Activated T-cell treated with anti-CD3 and anti-CD28 coated beads for 4 hours (primary cell): ENCODE data around the gene KIF1B.

Source experiments
- DNase-seq: peaks from one replicate; pipeline ENCODE4 v3.0.0-alpha.2; 2020

Gene KIF1B

GRCh38 chr1:10209905-10210810 is at the start of gene KIF1B:
Gene KIF1B (plus strand): TSS chr1:10210570. CDS start chr1:10232329, 21,759 bp downstream.
- DNase-seq = peak; percentile 94

- DNase-seq = no peak
Measured at GRCh38 chr1:10160907-10161490, 49.4 kb upstream of the KIF1B start.

GRCh38 chr1:10161541-10162290 is 48.7 kb upstream of the KIF1B start:
- no peak for DNase-seq

- DNase-seq = no peak
Measured at GRCh38 chr1:10168912-10169514, 41.4 kb upstream of the KIF1B start.

GRCh38 chr1:10170239-10170574 is 40.2 kb upstream of the KIF1B start:
- no peak for DNase-seq

- no peak for DNase-seq
Measured at GRCh38 chr1:10171105-10171767, 39.1 kb upstream of the KIF1B start.

GRCh38 chr1:10171995-10172669 is 38.2 kb upstream of the KIF1B start:
- DNase-seq = no peak

GRCh38 chr1:10173582-10173981 is 36.8 kb upstream of the KIF1B start:
- DNase-seq = no peak

GRCh38 chr1:10177876-10178275 is 32.5 kb upstream of the KIF1B start:
- no peak for DNase-seq

- no peak for DNase-seq
Measured at GRCh38 chr1:10178597-10179405, 31.6 kb upstream of the KIF1B start.

GRCh38 chr1:10179406-10180091 is 30.8 kb upstream of the KIF1B start:
- DNase-seq = no peak

- no peak for DNase-seq
Measured at GRCh38 chr1:10181154-10181553, 29.2 kb upstream of the KIF1B start.

- no peak for DNase-seq
Measured at GRCh38 chr1:10185759-10186158, 24.6 kb upstream of the KIF1B start.

- DNase-seq = no peak
Measured at GRCh38 chr1:10186331-10187025, 23.9 kb upstream of the KIF1B start.

- DNase-seq = no peak
Measured at GRCh38 chr1:10187026-10187334, 23.4 kb upstream of the KIF1B start.

- DNase-seq = no peak
Measured at GRCh38 chr1:10188133-10188650, 22.2 kb upstream of the KIF1B start.

- no peak for DNase-seq
Measured at GRCh38 chr1:10189659-10190058, 20.7 kb upstream of the KIF1B start.

- no peak for DNase-seq
Measured at GRCh38 chr1:10192263-10192662, 18.1 kb upstream of the KIF1B start.

GRCh38 chr1:10193288-10193687 is 17.1 kb upstream of the KIF1B start:
- DNase-seq = no peak

- DNase-seq = no peak
Measured at GRCh38 chr1:10195570-10195969, 14.8 kb upstream of the KIF1B start.
